GM12864 (cell line): Measurements from ENCODE around the gene GXYLT1.
A peak's percentile ranks its signal among the peaks of the same experiment; 100 is the strongest.

ENCODE experiments used
- DNase-seq: peaks from one replicate; pipeline ENCODE4 v3.0.0-alpha.2; 2011; ENCODE audit warnings: low read depth
- H3K4me3 ChIP-seq: 2 replicates; pipeline ENCODE4 v1.5.1; 2011; ENCODE audit warnings: mild to moderate bottlenecking, low read depth, low read length, control low read depth
- TF ChIP-seq, protein P1 (sequence below): IDR thresholded peaks from 2 replicates; pipeline ENCODE4 v1.5.1; 2011; ENCODE audit warnings: low read depth, mild to moderate bottlenecking, moderate library complexity, low read length, control low read depth, inconsistent platforms; ENCODE audit errors: missing control alignments

The GXYLT1 gene

DNA sequence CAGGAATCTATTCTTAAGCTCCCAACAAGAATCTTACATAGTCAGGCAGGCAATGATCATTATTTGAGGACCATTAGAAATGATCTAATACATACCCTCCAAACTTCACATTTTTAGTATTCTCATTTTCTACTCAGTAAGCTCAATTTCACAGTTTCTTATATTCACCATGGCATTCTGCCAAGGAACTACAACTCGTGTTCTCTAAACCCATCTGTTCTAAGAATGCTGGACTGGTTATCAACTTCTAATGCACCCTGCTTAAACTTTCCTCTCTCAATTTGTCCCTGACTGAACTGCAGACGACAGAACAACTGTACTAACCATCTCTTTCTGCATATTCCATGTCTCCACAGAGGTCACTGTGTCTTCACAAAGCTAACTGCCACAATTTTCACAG is 58.6 kb downstream of the GXYLT1 start:
- DNase-seq, result no peak

GRCh38 chr12:42085594-42085993 is 59.1 kb downstream of the GXYLT1 start:
- TF ChIP-seq, protein P1, sequence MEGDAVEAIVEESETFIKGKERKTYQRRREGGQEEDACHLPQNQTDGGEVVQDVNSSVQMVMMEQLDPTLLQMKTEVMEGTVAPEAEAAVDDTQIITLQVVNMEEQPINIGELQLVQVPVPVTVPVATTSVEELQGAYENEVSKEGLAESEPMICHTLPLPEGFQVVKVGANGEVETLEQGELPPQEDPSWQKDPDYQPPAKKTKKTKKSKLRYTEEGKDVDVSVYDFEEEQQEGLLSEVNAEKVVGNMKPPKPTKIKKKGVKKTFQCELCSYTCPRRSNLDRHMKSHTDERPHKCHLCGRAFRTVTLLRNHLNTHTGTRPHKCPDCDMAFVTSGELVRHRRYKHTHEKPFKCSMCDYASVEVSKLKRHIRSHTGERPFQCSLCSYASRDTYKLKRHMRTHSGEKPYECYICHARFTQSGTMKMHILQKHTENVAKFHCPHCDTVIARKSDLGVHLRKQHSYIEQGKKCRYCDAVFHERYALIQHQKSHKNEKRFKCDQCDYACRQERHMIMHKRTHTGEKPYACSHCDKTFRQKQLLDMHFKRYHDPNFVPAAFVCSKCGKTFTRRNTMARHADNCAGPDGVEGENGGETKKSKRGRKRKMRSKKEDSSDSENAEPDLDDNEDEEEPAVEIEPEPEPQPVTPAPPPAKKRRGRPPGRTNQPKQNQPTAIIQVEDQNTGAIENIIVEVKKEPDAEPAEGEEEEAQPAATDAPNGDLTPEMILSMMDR, result no peak
- no peak for DNase-seq
- H3K4me3 ChIP-seq, result no peak overlapping the region

More for the DNA sequence above, 58.6 kb downstream of the GXYLT1 start:
- no peak overlapping the region for H3K4me3 ChIP-seq
- TF ChIP-seq, protein P1, result no peak

DNA sequence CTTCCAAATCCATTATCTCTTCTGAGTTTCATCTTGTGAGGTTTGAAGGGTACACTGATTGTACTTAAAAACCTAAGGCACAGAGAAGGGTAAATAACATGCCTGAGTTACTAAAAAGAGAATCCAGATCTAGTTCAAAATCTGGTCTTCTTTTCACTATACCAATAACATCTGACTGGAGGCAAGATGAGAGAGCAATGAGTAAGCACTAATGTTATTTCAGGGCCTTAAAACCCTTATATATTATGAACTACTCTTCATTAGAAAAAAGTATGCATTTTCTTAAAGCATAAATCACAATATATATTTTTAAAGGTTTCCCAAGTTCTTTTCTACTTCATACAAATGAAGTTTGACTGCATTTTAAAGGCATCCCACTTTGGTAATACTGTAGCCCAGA is 60.2 kb downstream of the GXYLT1 start:
- TF ChIP-seq, protein P1, result no peak
- no peak overlapping the region for H3K4me3 ChIP-seq

DNA sequence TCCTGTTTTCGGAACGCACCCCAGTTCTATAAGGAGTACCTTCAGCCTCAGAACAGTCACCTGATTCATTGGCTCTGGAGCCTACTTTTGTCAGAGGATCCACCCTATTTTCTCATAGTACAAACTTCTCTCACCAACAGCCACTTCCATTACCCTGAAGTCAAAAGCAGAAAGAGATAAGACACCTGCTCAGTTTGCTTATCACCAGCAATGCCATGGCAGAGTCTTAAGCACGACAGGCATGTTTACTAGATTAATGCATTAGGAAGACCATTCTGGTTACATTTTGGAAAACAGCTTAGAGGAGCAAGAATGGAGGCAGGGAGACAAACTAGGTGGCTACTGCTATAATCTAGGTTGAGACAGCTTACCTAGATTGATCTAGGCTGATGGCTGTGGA is 67.7 kb downstream of the GXYLT1 start:
- no peak overlapping the region for H3K4me3 ChIP-seq
- TF ChIP-seq, protein P1, result no peak
- no peak for DNase-seq

More for the DNA sequence above, 60.2 kb downstream of the GXYLT1 start:
- DNase-seq, result no peak

DNA sequence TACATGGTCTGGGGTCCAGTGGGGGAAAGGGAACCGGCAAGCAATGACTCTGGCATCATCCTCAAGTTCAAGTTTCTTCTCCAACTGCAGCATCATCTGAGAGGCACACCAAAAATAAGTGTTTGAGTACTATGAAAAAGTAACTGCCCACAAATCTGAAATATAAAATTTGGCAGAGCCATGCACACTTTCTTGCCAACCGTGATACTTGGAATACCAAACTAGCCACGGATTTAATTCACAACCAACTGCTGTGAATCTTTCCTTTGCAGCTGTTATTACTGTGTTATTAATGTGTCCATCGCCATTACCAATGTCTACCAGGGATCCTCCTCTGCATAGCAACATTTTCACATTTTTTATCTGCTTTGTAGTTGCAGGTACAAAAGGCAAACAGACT is 74.6 kb downstream of the GXYLT1 start:
- no peak for DNase-seq
- no peak overlapping the region for H3K4me3 ChIP-seq
- TF ChIP-seq, protein P1, result no peak

DNA sequence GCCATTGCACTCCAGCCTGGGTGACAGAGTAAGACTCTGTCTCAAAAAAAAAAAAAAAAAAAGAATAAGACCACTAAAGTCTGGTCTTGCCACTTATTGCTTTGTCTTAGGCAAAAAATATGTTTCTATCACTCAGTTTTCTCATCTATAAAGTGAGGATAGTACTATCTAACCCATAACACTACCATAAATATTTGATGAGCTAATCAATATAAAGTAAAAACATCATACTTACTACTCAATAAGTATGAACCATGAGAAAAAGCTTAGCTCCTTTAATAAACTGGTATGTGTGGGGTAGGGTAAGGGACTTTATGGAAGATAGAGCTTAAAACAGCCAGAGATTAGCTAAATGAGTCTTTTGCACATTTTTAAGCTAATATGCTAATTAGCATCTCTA is 85.5 kb downstream of the GXYLT1 start:
- TF ChIP-seq, protein P1, result no peak
- DNase-seq, result no peak
- H3K4me3 ChIP-seq, result no peak overlapping the region

DNA sequence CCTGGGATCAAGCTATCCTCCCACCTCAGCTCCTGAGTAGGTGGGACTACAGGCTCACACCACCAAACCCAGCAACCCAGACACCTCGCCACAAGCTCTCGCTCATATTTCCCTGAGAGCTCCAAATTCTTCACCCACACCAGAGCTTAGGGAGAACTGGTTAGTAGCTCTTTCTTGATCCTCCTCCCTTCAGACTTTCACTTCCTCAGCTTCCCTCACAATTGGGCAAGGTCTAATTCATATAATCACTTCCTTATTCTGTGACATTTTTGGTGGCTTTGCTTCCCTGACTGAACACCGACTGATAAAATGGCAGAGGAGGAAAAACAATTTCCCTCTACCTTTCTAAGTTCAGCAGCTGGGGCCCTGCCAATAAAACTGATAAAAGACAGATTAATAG is 88.5 kb downstream of the GXYLT1 start:
- DNase-seq, result peak; percentile 48
- no peak overlapping the region for H3K4me3 ChIP-seq
- TF ChIP-seq, protein P1, result no peak
